Effector CD4-positive, alpha-beta T cell (primary cell): ENCODE data around the gene LPAR3.
"Not testable (repeated sequence)": the region's sequence is repeated elsewhere in the genome, so short reads cannot be mapped to it uniquely, and the experiment has no call there.

Experiments
- DNase-seq: peaks from one replicate; pipeline ENCODE4 v3.0.0-alpha.2; 2020

Gene LPAR3

DNA sequence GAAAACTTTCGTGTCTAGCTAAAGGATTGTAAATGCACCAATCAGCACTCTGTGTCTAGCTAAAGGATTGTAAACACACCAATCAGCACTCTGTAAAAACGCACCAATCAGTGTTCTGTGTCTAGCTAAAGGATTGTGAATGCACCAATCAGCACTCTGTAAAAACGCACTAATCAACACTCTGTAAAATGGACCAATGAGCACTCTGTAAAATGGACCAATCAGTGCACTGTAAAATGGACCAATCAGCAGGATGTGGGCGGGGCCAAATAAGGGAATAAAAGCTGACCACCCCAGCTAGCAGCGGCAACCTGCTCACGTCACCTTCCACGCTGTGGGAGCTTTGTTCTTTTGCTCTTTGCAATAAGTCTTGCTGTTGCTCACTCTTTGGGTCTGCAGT lies 9.7 kb upstream of the LPAR3 start:
- DNase-seq, result not testable (repeated sequence)

DNA sequence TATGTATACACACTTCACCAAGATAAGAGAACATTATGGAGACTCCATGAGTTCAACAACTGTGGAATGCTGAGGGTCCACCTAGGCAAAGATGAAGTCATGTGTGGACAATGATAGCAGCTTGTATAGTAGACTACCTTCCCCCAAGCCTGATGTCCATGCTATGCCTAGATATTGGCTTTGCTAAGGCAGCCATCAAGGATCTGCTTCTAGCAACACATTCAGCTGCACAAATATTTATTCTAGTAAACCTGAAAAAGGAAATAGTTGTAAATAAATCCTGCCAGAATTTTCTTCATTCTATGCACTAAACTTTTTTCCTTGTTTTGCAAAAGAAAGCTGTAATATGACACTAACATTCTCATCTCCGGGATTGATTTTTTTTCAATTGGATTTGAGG lies 7.0 kb upstream of the LPAR3 start:
- DNase-seq, result no peak

DNA sequence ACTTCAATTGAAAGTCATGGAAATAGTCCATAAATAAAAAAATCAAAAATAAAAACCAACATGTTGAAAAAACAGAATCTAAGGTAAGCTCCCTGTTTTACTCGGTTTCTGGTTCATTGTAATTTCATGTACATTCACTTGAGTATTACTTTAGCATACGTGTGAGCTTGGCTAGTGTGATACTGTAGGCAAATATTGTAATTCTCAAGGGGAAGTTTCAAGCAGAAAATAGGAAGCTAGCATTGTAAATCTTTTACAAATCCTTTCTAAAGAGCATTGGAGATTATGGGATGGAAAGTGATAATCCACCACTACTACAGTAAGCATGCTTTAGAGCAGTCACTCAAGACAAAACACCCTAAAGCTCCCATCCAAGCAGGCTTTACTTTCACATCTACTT lies 3.3 kb upstream of the LPAR3 start:
- DNase-seq, result no peak

DNA sequence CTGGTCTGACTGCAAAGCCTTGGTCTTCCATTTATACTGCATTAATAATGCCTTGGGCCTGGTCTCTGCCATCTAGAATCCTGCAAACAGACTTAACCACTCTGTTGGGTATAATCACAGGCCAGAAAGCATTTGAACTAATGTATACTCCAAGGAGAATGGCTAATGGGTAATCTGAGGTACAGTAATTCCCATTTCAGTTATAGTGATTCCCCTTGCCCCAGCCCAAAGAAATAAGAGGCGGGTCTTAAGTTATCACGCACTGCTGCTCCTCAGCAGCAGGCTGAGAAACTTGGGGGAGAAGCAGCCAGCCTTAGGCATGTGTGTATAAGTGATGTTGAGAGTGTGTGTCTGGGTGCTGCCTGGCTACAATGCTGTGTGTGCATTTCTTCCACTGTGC lies 2.4 kb downstream of the LPAR3 start:
- DNase-seq, result no peak

- DNase-seq, result no peak
Observed at GRCh38 chr1:84889437-84889836, 3.6 kb downstream of the LPAR3 start.

- DNase-seq, result no peak
Observed at GRCh38 chr1:84888753-84889152, 4.3 kb downstream of the LPAR3 start.

- no peak for DNase-seq
Observed at GRCh38 chr1:84887261-84887934, 5.6 kb downstream of the LPAR3 start.

GRCh38 chr1:84885469-84885868 lies 7.5 kb downstream of the LPAR3 start:
- DNase-seq, result no peak

DNA sequence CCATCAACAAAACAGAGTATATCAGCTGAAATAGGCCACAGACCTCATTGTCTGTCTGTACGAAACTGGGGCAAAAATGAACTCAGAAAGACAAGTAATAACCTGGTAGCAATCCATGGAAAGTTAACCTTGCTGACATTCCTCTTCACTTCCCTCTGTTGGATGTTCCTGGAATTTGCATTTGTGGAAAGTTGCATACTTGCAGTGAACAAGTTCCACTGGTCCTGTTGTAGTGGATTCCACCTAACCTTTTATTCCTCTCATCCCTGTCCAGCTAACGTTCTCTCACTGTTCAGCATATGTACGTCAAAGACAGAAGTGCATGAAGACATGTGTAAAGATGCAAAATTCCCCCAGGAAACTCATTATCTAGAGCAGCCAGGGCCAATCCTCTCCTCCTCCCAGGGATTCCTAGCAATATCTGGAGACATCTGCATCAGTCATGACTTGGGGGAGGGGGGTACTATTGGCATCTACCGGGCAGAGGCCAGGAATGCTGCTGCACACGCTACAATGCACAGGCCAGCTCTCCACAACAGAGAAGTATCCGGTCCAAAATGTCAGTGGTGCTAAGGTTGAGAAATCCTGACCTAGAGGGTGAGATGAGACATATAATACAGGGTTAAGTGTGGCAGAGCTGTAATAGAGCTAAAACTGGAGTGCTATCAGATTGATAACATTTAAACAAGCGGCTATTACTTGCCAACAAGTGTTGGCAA lies 8.2 kb downstream of the LPAR3 start:
- DNase-seq, result no peak

DNA sequence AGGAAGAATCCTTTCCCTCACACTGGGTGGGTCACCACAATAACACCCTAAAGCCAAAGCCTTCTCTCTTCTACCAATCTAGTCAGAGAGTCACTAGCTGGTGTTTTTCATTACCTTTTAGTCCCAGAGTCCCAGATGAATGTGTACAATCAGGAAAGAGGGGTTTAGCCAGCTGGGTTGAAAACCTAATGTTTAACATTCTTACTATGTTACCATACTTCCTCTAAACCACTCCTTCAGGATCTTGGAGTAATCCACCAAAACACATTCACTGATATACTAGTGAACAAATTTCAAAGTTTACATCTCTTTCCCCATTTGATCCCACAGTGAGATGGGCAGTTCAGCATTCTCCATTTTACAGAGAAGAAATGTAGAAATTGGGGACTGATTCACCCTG lies 9.7 kb downstream of the LPAR3 start:
- no peak for DNase-seq

DNA sequence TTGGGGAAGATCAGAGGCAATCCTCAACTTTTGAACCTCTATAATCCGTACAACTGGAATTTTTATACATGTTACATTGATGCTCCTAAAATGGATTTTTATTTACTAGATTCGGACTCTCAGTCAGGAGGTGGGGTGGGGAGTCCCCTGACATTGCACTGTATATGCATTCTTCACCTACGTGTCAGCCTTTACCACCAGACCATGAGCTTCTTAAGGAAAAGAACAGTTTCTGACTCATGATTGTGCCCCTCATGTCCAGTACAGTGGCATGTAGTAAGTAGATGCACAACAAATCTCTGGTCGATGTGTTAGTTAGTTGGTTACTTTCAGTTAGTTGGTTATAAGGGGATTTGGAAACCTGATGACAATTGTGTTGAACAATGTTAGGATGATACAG lies 15.4 kb downstream of the LPAR3 start:
- DNase-seq, result no peak

- no peak for DNase-seq
Observed at GRCh38 chr1:84876353-84876752, 16.7 kb downstream of the LPAR3 start.

- DNase-seq, result no peak
Observed at GRCh38 chr1:84873366-84873765, 19.6 kb downstream of the LPAR3 start.

DNA sequence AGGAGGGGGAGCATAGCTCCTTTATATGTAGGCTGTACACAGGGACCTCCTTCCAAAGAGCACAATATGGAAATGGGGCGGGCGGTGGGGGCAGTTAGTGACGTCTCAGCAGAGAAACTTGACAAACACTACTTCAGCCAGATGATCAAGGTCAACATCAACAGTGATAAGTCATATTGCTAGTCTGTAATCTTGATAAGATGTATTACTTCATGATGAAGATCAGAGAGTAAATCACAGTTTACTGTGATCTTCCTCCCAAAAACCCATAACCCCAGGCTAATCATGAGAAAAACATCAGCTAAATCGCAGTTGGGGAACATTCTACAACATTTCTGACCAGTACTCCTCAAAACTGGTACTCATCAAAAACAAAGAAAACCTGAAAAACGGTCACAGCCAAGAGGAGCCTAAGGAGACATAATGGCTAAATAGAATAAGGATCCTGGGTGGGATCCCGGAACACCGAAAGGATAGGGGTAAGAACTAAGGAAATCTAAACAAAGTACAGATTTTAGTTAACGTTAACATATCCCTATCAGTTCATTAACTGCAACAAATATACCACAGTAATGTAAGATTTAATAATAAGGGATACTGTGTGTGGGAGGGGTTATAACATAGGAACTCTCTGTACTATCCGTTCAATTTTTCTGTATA lies 20.2 kb downstream of the LPAR3 start:
- DNase-seq, result no peak

DNA sequence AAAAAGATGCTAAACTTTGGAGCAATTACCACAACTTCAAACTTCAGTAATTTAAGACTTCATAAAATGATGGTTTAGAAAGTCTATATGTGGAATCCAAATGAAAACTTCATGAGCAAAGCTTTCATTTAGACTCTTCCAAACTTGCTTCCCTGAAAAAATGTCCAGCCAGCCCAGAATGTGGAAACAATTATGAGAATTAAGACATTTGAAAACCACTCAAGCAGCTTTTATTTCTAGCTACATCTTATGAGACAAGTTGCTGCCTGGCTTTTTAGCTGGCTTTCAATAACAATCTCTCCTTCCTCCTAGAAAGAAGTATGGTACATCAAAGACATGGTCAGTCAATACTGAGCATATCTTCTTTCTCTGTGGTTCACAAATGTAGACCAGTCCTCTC lies 21.8 kb downstream of the LPAR3 start:
- no peak for DNase-seq

DNA sequence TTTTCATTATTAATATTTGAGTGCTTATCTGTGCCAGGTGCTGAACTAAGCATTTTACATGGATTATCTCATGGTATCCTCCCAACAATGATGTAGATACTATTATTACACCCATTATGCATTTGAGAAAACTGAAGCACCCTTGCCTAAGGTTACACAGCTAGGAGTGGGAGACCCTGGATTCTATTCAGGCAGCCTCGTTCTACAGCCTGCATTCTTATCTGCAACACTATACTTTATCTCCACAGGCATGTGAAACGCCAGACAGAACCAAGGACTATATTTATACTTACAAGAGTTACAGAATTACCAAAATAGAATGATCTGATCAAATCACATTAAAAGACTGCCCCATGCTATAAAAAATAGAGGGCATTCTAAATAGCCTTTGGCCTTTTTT lies 22.4 kb downstream of the LPAR3 start:
- DNase-seq, result no peak

GRCh38 chr1:84869720-84870119 lies 23.3 kb downstream of the LPAR3 start:
- DNase-seq, result no peak

- DNase-seq, result peak; percentile 12
Observed at GRCh38 chr1:84862810-84863251, 30.2 kb downstream of the LPAR3 start.

DNA sequence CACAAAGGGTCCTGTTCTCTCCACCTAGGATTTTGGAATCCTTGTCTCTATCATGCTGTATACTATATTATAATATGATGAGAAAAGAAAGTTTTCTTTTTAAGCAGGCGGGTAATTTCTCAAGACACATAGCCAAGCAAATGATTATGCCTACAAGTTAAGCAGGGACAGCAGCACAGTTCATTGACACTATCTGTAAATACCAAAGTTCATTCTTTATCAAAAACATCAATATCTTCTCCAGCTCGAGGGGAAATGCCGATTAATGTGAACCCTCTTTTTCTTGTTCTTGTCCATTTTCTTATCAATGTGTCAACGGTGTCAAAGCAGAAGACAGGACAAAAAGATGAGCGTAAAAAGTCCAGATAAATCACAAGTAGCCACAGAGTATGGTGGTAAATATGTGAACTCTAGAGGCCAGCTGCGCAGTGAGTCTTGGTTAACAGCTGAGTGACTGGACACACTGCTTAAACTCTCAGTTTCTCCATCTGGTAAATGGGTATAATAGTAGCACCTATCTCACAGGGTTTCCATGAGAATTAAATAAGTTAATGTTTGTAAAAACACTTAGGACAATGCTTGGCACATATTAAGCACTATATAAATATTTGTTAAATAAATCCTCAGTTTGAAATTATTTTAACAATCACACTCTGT lies 30.9 kb downstream of the LPAR3 start:
- DNase-seq, result no peak

GRCh38 chr1:84861516-84861915 lies 31.5 kb downstream of the LPAR3 start:
- no peak for DNase-seq

- no peak for DNase-seq
Observed at GRCh38 chr1:84859866-84860265, 33.1 kb downstream of the LPAR3 start.

DNA sequence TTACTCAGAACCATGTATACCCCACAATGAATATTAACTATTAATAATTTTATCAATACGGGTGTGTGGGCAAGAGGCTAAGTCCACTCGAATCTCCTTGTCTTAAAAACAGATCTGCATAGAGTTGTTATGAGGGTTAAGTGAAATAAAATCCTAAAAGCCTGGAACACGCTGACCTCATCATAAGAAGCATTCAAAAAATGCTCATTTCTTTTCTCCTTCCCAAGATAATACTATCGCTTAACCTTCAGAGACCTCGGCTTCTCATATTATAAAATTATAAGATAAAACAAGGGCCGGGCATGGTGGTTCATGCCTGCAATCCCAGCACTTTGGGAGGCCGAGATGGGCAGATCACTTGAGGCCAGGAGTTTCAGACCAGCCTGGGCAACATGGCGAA lies 35.1 kb downstream of the LPAR3 start:
- no peak for DNase-seq

- no peak for DNase-seq
Observed at GRCh38 chr1:84856726-84857270, 36.2 kb downstream of the LPAR3 start.
